ENCODE data around the gene PTPRN2.
"Not testable (repeated sequence)": the region's sequence is repeated elsewhere in the genome, so short reads cannot be mapped to it uniquely, and the experiment has no call there.

Gene PTPRN2

DNA sequence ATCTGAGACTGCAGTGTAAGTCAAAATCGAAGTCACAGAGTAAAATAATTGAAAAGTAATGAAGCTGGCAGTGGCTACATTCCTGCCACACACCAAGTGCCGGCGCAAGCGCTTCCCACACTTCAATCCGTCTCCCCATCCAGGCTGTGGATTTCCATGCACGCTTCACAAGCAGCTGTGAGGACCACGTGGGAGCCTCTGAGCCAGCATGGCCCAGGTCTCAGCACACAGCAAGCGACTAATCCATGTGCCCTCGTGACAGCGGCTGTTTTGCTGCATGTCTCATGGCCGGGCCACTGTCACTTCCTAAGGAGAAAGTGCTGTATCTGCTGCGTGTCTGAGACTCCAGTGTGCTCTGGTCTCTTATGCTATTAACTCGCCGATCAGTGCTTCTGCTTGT is 683.9 kb downstream of the PTPRN2 start:
- DNase-seq: no peak

DNA sequence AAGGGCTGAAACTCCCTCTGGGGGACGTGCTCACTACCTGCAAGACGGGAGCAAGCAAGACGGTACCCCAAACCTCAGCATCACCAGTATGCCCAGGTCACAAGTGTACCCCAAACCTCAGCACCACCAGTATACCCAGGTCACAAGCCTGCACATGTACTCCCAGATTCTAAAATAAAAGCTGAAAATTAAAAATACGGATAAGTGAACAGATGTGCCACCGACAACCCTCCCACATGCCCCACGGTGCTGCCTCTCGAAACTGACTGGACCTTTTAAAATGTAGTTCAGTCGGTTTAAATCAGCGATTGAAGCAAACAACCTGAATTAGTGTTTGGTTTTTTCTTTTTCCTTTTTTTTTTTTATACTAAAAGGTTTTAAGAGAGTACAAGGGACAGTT is 684.3 kb downstream of the PTPRN2 start:
- DNase-seq: no peak

DNA sequence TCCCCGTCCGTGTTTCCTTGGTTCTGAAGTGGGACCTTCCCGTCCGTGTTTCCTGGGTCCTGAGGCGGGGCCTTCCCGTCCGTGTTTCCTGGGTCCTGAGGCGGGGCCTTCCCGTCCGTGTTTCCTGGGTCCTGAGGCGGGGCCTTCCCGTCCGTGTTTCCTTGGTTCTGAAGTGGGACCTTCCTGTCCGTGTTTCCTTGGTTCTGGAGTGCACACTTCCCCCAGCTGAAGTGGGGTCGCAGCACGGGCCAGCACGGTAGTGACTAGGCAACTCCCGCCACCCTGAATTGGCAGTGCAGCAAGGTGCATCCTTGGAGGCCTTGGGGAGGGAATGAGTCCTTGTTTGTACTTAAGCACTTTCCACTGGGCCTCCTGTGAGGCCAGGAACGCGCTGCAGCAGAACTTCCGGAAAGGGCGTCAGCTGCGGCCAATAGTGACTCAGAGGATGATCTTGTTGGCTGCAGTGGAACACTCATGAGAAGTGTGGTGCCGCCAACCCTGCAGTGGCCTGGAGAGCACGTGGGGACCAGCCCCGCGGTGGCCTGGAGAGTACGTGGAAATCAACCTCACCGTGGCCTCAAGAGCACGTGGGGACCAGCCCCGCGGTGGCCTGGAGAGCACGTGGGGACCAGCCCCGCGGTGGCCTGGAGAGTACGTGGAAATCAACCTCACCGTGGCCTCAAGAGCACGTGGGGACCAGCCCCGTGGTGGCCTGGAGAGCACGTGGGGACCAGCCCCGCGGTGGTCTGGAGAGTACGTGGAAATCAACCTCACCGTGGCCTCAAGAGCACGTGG is 685.6 kb downstream of the PTPRN2 start:
- not testable (repeated sequence) for DNase-seq

DNA sequence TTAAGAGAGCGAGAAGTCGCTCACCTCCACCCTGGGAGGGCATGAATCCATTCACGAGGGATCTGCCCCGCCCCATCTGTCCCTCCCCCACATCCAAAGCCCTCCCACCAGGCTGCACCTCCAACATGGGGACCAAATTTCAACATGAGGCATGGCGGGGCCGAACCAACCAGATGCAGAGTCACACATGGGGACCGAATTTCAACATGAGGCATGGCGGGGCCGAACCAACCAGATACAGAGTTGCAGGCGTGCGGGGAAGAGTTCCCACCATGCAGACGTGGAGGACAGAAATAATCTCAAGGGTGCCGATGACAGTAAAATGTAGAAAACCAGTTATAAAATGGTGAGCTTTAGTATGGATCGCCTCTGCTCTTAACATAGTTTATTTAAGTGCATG is 686.5 kb downstream of the PTPRN2 start:
- no peak for DNase-seq

DNA sequence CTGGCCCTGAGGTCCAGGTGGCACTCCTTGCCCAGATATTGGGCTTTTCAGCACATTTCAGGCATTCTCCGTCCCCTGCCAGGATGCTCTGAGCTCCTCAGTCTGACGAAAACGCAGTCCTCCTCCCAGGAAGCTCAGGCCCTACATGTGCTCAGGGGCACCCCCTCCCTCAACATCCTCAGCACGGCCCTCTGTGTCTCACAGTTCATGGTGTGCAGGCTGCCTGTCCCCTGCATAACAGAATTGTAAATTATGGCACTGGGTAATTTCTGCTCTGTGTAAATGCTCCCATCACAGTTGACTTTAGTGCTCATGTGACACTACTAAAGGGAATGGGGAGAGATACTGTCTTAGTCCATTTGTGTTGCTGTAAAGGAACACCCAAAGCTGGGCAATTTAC is 687.1 kb downstream of the PTPRN2 start:
- DNase-seq: no peak

- no peak for DNase-seq
These were observed 687.6 kb downstream of the PTPRN2 start for GRCh38 chr7:157900011-157900410.

DNA sequence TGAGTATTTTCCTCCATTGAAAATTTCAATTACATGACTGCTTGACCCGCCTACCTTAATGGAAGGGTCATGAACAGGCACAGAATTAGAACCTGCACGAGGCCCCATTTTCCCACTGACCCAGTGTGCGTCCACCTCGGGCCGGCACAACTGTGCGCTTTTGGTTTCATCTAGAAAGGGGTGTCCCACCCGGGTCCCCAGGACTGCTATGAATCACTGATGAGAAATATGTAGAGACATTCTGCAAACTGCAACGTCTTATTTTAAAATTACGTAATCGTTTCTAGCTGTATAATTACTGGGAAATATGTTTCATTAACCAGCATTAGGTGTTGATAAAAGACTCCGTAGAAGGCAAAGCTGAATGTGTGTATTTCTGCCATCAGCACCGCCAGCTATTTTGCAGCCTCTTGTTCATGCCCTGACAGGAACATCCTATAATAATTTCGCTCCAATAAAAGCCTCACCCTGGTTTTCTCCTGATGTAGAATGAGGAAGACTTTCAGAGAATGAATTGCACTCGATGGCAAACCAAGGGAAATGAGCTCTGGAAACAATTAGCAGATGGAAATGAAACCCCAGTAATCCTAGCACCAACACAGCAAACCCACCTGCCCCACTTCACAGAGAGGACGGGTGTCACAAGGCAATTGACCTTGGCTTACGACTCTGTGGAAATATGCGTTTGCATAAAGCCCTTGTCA is 688.7 kb downstream of the PTPRN2 start:
- no peak for DNase-seq

- DNase-seq: no peak
These were observed 689.4 kb downstream of the PTPRN2 start for GRCh38 chr7:157898261-157898660.

DNA sequence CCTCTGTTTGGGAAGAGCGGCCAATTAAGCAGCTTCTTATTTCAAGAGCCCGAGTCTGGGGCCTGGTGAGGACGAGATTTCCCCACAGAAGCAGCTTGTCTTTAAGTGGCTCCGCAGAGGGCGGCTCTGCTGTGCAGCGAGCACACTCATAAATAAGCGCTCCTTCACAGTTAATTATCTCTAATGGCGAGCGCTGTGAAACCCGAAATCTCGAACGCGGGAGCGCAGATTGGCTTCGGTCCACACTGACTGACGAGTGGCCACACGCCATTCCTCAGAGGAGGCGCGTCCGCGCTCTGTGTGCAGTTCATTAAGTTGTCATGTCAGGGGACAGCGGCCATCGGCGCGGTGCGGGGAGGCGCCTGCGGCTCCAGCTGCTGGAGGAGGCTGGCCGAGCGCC is 689.9 kb downstream of the PTPRN2 start:
- no peak for DNase-seq

DNA sequence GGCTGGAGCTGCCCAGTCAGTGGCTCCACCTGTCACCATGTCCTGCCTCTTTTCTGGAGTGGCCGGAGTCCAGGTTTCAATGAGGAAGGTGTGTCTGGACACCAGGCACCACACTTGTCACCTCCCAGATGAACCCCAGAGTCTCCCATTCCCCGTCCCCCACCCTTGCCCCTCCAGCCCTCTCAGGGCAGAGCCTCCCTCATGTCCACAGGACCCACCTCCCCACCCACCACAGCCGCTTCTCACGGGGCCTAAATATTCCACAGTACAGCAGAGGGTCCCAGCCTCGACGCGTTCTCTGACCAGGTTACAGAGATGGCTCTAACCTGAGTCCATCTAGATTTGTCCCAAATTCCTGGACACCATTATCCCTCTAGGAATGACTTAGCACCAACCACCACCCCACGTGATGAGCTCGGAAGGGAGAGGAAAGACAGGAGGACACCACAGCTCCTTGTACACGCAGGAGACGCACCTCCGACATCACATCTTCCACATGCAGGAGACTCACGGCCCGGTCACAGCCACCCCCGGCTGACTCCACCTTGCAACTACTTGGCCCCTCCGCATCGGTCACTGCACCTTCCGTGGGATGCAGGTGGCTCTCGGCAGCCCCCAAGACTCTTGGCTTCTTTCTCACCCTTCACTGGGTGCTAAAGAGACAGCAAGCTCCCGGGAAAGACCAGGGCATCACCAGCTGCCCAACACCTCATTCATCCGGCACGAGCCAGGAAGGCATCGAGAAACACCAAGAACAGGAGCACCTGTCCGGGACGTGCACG is 690.7 kb downstream of the PTPRN2 start:
- no peak for DNase-seq

GRCh38 chr7:157896376-157896675 is 691.3 kb downstream of the PTPRN2 start:
- DNase-seq: not testable (repeated sequence)

DNA sequence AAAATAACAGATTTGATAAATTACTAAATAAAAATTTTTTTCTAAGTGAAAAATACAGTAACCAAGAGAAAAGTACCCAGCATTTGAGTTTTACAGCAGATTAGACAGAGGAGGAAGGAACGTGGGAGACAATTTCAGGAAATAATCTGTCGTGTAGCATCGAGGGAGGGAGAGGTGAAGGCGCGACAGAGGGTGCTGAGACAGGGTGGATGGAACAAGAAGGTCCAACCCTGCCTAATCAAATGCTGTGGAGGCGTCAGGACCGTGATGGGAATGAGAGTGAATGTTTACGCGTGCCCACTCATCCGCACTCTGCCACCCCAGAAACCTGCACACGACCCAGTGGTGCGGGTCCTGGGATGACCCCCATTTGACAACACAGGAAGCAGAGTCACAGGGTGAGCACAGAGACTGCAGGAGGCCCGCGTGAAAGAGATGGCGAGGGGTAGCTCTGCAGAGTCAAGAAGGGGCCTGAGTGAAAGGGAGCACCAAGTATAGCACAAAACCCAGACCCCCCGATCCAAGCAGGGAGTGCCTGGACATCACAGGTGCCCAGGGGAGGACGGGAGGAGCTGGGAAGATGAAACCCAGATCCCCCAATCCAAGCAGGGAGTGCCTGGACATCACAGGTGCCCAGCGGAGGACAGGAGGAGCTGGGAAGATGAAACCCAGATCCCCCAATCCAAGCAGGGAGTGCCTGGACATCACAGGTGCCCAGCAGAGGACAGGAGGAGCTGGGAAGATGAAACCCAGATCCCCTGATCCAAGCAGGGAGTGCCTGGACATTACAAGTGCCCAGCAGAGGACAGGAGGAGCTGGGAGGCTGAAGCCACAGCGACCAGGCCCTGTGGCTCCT is 691.9 kb downstream of the PTPRN2 start:
- no peak for DNase-seq

DNA sequence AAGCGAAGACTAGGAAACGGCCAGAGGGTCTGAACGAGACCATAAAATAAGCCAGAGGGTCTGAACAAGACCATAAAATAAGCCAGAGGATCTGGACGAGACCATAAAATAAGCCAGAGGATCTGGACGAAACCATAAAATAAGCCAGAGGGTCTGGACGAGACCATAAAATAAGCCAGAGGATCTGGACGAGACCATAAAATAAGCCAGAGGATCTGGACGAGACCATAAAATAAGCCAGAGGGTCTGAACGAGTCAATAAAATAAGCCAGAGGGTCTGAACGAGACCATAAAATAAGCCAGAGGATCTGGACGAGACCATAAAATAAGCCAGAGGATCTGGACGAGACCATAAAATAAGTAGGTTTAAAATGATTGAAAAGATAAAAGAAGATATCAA is 692.5 kb downstream of the PTPRN2 start:
- DNase-seq: not testable (repeated sequence)

GRCh38 chr7:157893535-157894044 is 694.0 kb downstream of the PTPRN2 start:
- no peak for DNase-seq

DNA sequence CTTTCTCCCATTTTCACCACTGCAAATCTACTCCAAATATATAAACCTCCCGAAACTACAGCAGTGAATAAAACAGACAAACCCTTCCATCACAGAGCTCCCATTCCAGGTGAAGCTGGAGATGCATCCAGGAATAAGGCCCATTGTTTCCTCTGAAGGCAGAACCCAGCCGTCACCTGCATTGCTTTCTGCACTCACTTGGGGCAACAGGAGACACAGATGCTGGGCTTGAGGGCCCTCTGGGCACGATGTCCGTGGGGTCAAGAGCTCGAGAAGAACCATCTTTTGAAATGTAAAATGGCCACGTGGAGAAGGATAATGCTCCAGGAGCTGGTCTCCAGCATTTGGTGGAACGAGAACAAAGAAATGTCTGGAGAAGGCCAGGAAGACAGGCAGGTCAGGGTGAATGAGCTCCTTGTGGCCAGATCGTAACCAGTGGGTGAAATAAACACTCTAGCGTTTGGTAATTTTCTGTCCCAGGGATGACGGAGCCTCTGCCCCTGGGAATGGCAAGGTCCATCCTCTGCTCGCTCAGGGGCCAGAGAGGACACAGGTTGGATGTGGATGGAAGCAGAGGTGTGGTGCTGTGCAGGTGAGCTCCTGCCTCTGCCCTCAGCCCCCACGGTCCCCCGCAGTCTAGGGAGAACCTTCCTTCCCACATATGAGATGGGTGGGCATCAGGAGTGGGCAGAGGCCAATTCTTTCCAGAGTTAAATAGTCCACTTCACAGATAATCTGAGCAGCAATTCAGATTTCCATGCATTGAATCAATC is 694.7 kb downstream of the PTPRN2 start:
- no peak for DNase-seq

DNA sequence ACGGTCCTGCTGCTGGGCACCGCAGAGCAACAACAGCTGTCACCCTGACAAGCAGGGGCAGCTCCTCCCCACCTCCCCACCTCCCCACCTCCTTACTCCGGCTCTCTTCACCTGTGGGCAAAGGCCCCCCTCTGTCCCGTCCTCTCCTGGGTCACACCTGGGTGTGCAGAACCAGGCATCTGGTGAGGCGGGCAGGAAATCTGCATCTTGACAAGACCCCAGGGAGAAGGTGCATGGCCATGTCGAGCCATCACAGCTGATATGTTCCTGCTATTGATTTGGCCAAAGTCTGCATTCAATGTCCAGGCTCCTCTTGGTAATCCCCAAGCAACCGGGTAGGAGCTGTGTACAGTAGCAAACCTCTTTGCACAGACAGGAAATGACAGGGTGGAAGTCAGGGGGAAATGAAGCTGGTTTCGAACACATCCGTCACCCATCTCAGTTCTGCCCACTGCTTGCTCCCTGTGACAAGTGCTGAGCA is 696.7 kb downstream of the PTPRN2 start:
- DNase-seq: no peak

DNA sequence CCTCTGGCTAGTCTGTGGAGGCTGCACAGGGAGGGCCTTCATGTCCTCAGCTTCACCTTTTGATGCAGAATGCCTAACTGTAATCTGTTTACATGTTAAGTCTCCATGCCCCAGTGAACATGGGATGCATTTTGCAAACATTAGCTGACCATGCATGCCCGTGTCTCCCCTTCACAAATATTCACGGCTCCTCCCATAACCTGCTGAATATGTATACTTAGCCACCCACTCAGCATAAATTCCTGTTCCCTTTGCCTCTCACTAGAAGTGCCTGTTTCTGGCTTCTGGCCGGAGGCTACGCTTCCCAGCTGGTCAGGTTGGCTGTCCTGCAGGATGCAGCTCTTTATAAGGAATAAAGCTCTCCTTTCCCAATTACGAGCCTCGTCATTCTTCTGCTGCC is 698.1 kb downstream of the PTPRN2 start:
- DNase-seq: no peak

GRCh38 chr7:157888579-157888978 is 699.0 kb downstream of the PTPRN2 start:
- DNase-seq: no peak

DNA sequence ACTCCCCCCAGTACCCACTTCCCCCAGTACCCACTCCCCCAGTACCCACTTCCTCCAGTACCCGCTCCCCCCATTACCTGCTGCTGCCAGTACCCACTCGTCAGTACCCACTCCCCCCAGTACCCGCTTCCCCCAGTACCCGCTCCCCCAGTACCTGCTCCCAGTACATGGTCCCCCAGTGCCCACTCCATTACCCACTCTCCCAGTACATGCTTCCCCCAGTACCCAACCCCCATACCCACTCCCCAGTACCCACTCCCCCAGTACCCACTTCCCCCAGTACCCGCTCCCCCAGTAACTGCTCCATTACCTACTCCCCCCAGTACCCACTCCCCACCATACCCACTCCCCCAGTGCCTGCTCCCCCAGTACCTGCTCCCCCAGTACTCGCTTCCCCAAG is 700.2 kb downstream of the PTPRN2 start:
- DNase-seq: no peak

DNA sequence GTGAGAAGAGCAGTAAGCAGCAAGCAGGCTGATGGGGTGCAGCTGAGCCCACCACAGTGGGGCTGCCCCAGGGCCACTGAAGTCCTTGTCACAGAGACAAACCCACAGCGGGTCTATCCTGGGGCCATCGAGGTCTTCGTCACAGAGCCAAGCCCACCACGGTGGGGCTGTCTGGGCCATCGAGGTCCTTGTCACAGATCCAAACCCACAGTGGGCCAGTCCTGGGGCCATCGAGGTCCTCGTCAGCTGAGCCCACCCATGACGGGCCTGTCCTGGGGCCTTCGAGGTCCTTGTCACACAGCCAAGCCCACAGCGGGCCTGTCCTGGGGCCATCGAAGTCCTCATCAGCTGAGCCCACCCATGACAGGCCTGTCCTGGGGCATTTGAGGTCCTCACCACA is 700.9 kb downstream of the PTPRN2 start:
- DNase-seq: no peak

DNA sequence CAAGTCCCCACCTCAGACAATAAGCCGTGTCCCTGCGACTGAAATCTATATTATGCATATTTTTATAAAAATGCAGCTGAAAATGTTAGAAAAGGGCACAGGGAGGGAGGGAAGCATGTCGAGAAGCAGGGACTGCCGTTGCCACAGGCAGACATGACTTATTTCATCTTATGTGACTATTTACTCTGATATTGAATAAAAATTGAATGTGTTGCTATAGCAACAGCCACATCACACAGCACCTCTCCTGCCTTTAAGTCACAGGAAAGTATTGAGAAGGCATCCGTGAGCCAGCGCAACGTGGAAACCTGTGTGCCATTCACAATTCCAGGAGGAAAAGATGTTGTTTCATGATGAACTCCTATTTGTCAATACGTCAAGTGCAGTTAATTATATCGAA is 701.4 kb downstream of the PTPRN2 start:
- DNase-seq: no peak

DNA sequence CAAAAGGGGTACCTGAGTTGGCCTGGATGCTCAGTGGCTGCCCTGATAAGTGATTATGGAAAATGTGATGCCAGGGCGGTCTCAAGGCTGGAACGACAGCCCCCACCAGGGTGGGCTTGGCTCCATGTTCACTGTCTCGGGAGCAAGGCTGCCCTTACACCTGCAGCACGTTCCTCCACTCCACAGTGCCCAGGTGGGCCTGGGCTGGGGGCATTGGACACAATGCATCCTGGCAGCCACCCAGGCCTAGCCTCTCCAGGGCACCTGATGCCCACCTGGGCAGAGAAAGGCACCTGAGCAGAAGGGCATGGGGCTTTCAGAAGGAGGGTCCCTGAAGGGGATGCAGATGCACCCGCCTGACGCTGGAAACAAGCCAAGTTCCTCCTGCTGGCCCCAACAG is 702.5 kb downstream of the PTPRN2 start:
- no peak for DNase-seq
